Heart right ventricle (tissue), 16 donors: ENCODE data around the gene NACC2. TPM values are rescaled to one million over a fixed set of nuclear protein-coding genes. Genes with fewer than 3 reads are reported as not detected.

Source experiments
- ATAC-seq, 8 donors: fragments of 200-7000 bp; cut with Tn5 transposase; one replicate each; pipeline ENCODE4 v1.9.1; 2020; ENCODE audit warnings: mild to moderate bottlenecking in 8 of 8, moderate library complexity in 8 of 8, moderate number of reproducible peaks in 1 of 8
- DNase-seq, 2 donors: peaks; one replicate each; pipeline ENCODE4 v3.0.0-alpha.2; 2020
- H3K27ac ChIP-seq, 10 donors: fragments of 200-600 bp; sonication (generic) in 2 of 10; one replicate each; pipeline versions ENCODE4 v1.5.0 to v1.8.0; 2020 to 2022; ENCODE audit warnings: mild to moderate bottlenecking in 3 of 10
- H3K27me3 ChIP-seq, 7 donors: fragments of 200-600 bp; one replicate each; pipeline ENCODE4 v1.8.0; 2021 to 2022; ENCODE audit warnings: mild to moderate bottlenecking in 2 of 7
- H3K36me3 ChIP-seq, 9 donors: fragments of 200-600 bp; sonication (generic) in 1 of 9; one replicate each; pipeline versions ENCODE4 v1.5.0 to v1.8.0; 2020 to 2022; ENCODE audit warnings: mild to moderate bottlenecking in 2 of 9
- H3K4me1 ChIP-seq, 9 donors: fragments of 200-600 bp; sonication (generic) in 1 of 9; one replicate each; pipeline versions ENCODE4 v1.5.0 to v1.8.0; 2020 to 2022; ENCODE audit warnings: mild to moderate bottlenecking in 4 of 9
- H3K4me3 ChIP-seq, 10 donors: fragments of 200-600 bp; sonication (generic) in 2 of 10; one replicate each; pipeline versions ENCODE4 v1.5.0 to v1.8.0; 2020 to 2022; ENCODE audit warnings: mild to moderate bottlenecking in 7 of 10, moderate library complexity in 2 of 10
- H3K9me3 ChIP-seq, 11 donors: fragments of 200-600 bp in 10 of 11; sonication (generic) in 2 of 11; one replicate each; pipeline versions ENCODE4 v1.5.0 to v1.8.0; 2013 to 2022; ENCODE audit warnings: mild to moderate bottlenecking in 2 of 11, control low read depth in 1 of 11, moderate library complexity in 1 of 11
- WGBS, 2 donors: extraction: QIAGEN DNeasy Blood & Tissue Kit; methylation state at CpG; one replicate each; pipeline ENCODE4 v1.1.7; 2013; ENCODE audit warnings: inconsistent platforms in 1 of 2; 5-methylcytosine and 5-hydroxymethylcytosine counted together
- intact Hi-C, 10 donors: fragments of 100-400 bp; cut with DNase I; formaldehyde crosslinking; loops; one replicate each; pipeline versions ENCODE4 v1.11.1 to v1.14.2; 2022
- polyA plus RNA-seq, 2 donors: library from polyadenylated mRNA; stranded (reverse); fragments of 200-250 nt; gene quantifications; one replicate each; pipeline ENCODE4 v1.2.3, GENCODE V29; 2013
- total RNA-seq, 10 donors: library from RNA; stranded (reverse); fragmentation: NEBNext Ultra II Directional in 3 of 10; extraction: Animal tissue kit (Norgen Biotek cat#: 25700) in 3 of 10; gene quantifications; one replicate each; pipeline versions ENCODE4 v1.2.1 to v1.2.4, GENCODE V29; 2021 to 2023
- TF ChIP-seq, protein P1 (sequence below), 9 donors: fragments of 200-600 bp; sonication (generic) in 2 of 9; IDR thresholded peaks; one replicate each; pipeline versions ENCODE4 v1.5.0 to v1.8.0; 2021 to 2022; ENCODE audit warnings: antibody characterized with exemption in 9 of 9, mild to moderate bottlenecking in 5 of 9, moderate library complexity in 1 of 9
- donor health status: Arrhythmogenic right ventricular cardiomyopathy.
- donor health status: ischemic (EF 13 %, LVEDD 7.1; RV severe dilation, severe dysfunction).
- donor health status: healthy with polysubstance abuse.
- donor health status: DM: no; HTN: yes; CAD: no.
- donor health status: DM: no; HTN: no; CAD: no.
- donor health status: ischemic (EF 25% LVEDD 6.9; RV normal size, moderate dysfunction).
- donor health status: ischemic (EF 25% LVEDD 5.7; RV mildly dilated, moderate dysfunction).
- donor health status: healthy.
- donor health status: DM: yes; HTN: yes; CAD: no.
- donor health status: Ischemic cardiomyopathy.
- donor health status: ischemic (EF 35%, LVEDD 5.7; RV mildly dilated, moderate dysfunction).
- donor health status: nonischemic (EF 11% LVEDD 7.7; RV severe dilation, severe dysfunction).
- donor health status: DM: yes; HTN: yes; CAD: no.
- donor health status: PGD.
- donor health status: ischemic (EF 29% LVEDD 5.4; RV normal size, mild dysfunction).
- donor health status: nonischemic (EF 23%, LVEDD 6.1; RV moderate dilation, normal function).

The NACC2 gene
- total and polyA plus RNA-seq, 12 donors = 15.6 to 55.1 (median 39.7) TPM

DNA sequence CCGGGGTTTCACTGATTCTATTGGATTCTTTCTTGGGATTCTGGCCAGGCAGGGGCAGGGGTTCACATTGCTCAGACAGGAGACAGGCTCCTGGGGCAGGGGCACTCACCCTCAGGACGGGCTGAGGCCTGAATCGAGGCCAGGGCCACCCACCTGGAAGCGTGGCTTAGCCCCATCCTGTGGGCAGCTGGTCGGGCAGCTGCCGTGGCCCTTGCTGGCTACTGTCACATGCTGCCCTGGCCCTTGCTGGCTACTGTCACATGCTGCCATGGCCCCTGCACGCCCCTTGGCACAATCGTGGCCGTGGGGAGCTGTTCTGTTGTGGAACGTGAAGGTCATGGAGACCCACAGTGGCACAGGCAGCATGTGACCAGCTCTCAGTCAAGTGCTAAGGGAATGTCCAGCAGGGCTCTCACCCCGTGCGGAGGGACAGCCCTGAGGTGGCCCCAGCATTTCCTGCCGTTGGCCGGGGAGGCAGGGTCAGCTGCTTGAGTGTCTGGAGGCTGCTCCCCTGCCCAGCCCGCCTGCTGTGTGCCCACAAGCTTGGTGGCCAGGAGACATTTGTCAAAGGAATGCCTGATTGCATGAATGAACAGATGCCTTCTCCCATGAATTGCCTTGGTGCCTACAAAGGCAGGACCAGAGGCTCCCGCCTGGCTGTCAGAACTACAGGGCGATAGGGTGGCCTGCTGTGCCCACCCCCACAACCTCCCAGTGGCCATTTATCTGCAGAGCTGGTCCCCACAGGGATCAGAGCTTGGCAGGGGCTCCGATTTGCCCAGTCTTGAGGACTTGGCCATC, 40.4 kb upstream of the NACC2 start:
- Histone ChIP-seq H3K4me3 (no peak overlapping the region), H3K27ac (no peak overlapping the region), H3K4me1 (peaks cover 6 to 30% (median 11%) of the 10 kb centered on the region in 9 donors), H3K27me3 (peaks cover 0 to 84% (median 62%) of the 10 kb centered on the region in 7 donors), H3K9me3 (no peaks in the 10 kb centered on the region), H3K36me3 (no peaks in the 10 kb centered on the region)
- 41 to 48% methylated on average over 18 of the region's 18 CpGs for WGBS, 2 donors
- ATAC-seq (peak in 5 of 8 donors; percentile 6 to 44 (median 21)), DNase-seq (no peak)
- TF ChIP-seq, protein P1, sequence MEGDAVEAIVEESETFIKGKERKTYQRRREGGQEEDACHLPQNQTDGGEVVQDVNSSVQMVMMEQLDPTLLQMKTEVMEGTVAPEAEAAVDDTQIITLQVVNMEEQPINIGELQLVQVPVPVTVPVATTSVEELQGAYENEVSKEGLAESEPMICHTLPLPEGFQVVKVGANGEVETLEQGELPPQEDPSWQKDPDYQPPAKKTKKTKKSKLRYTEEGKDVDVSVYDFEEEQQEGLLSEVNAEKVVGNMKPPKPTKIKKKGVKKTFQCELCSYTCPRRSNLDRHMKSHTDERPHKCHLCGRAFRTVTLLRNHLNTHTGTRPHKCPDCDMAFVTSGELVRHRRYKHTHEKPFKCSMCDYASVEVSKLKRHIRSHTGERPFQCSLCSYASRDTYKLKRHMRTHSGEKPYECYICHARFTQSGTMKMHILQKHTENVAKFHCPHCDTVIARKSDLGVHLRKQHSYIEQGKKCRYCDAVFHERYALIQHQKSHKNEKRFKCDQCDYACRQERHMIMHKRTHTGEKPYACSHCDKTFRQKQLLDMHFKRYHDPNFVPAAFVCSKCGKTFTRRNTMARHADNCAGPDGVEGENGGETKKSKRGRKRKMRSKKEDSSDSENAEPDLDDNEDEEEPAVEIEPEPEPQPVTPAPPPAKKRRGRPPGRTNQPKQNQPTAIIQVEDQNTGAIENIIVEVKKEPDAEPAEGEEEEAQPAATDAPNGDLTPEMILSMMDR (IDR thresholded peaks at IDR 0.05) = no peak
- intact Hi-C loops = loop anchor here in 1 of 10 donors (5.0 kb wide), 1 partner anchor 147 kb away; no protein-coding TSS in a partner anchor

DNA sequence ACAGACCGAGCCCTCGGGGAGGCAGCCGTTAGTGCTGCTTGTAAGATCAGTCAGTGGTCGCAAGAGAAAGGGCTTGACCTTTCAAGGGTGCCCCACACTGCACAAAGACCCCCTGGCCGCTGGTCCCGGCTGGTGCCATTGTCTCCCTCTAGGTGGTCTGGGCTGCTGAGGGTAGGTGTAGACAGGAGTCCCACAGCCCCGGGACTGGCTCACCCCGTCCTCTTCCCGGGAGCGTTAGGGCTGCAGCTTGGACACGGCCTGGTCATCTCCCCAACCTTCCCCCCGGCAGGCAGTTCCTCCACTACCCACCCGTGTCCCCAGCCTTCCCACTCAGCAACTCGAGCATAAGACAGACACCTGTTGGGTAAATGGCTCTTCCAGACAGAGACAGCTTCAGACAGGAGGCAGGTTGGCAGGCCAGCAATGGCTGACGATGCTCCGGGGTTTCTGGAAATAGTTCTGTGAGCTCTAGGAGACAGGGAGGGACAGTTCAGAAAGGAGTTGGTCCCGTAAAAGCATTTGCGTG, 38.9 kb upstream of the NACC2 start:
- 27 to 28% methylated on average over 18 of the region's 18 CpGs for whole genome bisulfite sequencing, 2 donors
- H3K4me3 ChIP-seq = peak overlapping the region in 6 of 10 donors; percentile 35 to 51 (median 44)
- H3K27me3 ChIP-seq = peaks cover 0 to 85% (median 69%) of the 10 kb centered on the region in 7 donors

DNA sequence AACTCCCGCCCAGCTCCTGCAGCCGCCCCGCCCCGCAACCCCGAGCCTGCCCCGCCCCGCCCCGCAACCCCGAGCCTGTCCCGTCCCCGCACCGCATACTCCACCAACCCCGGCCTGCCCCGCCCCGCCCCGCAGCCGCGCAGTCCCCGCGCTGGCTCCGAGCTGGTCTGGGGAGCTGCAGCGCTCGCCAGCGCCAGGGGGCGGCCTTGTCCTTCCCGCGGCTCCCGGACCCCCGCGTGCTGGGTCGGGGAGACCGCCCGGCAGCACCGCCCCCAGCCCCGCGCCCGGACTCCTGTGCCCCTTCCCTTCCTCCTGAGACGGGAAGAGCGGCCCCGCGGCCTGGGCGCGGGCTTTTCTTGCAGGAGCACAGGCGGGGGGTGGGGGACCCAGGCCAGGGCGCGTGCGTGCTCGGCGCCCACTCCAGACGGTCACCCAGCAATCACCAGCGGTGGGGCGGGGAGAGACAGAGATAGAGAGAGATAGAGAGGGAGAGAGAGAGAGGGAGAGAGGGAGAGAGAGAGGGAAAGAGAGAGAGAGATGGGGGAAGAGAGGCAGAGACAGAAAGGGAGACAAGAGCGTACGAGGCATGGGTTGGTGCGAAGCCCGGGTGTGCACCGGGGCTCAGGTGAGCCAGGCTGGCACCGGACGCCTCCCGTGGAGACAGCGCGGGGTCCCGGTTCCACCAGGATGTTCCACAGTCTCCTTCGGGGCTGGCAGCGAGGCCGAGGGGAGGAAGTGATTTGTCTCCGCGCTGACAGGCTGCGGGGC, 38.3 kb upstream of the NACC2 start:
- TF ChIP-seq, protein P1 (IDR thresholded peaks at IDR 0.05) = peak; percentile 6 to 61 (median 43)
- H3K4me1 ChIP-seq = peaks cover 6 to 30% (median 11%) of the 10 kb centered on the region in 9 donors
- no peak for DNase-seq
- H3K27me3 ChIP-seq = peaks cover 0 to 82% (median 67%) of the 10 kb centered on the region in 7 donors
- H3K9me3 ChIP-seq = no peaks in the 10 kb centered on the region
- ATAC-seq = peak in 6 of 8 donors; percentile 27 to 68 (median 42)
- peak overlapping the region in 9 of 10 donors; percentile 12 to 51 (median 44) for H3K4me3 ChIP-seq
- no peaks in the 10 kb centered on the region for H3K36me3 ChIP-seq
- intact Hi-C loops = no loop called here
- 2 to 4% methylated on average over 49 to 69 of the region's 69 CpGs for WGBS, 2 donors
- H3K27ac ChIP-seq = no peak overlapping the region

More for the DNA sequence above, 38.9 kb upstream of the NACC2 start:
- H3K36me3 ChIP-seq = no peaks in the 10 kb centered on the region
- DNase-seq = no peak
- no peaks in the 10 kb centered on the region for H3K9me3 ChIP-seq
- peaks cover 6 to 30% (median 11%) of the 10 kb centered on the region in 9 donors for H3K4me1 ChIP-seq
- TF ChIP-seq, protein P1 (IDR thresholded peaks at IDR 0.05) = no peak
- intact Hi-C loops = no loop called here
- H3K27ac ChIP-seq = no peak overlapping the region
- ATAC-seq = no peak

DNA sequence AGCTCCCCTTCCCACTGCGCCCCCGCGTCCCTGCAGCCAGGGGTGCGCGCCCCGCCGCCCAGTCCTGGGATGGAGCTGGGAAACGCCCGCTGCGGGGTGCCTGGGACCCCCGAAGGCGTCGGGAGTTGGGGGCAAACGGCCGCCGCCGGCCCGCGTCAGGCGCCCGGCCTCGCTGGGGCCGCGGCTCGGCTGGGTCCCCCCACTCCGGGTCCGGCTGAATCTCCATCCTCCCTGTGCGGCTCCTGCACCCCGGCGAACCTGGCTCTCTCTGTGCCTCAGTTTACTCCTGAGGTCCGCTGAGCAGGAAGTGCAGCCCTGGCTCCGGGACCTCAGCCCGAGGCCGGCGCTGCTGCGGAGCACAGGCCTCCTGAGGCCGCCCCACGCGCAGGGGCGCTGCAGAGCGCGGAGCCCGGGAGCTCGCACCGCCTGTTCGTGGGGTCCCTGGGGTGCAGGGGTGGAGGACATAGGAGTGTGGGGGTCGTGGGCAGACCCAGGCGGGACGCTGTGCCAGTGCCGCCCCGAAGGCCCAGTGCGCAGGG, 37.5 kb upstream of the NACC2 start:
- WGBS, 2 donors = 8% methylated on average over 42 to 52 of the region's 52 CpGs
- Histone ChIP-seq H3K4me1 (peaks cover 6 to 28% (median 11%) of the 10 kb centered on the region in 9 donors), H3K27me3 (peaks cover 0 to 82% (median 65%) of the 10 kb centered on the region in 7 donors), H3K27ac (no peak overlapping the region), H3K36me3 (no peaks in the 10 kb centered on the region), H3K9me3 (no peaks in the 10 kb centered on the region), H3K4me3 (peak overlapping the region in 7 of 10 donors; percentile 8 to 51 (median 44))
- TF ChIP-seq, protein P1 (IDR thresholded peaks at IDR 0.05) = no peak
- ATAC-seq (peak in 2 of 8 donors; percentile 12 to 31), DNase-seq (no peak)
- intact Hi-C loops = no loop called here
